Measurements from ENCODE around the gene DOCK2.
"Not testable (repeated sequence)": the region's sequence is repeated elsewhere in the genome, so short reads cannot be mapped to it uniquely, and the experiment has no call there.

The DOCK2 gene

GRCh38 chr5:169814045-169814444, 177.0 kb downstream of the DOCK2 start:
- TF ChIP-seq POLR2A (IDR thresholded peaks at IDR 0.05; ENCODE audit: low read depth, low read length): no peak
- DNase-seq (ENCODE audit: insufficient read length, low spot score) (no peak), FAIRE-seq (no peak)

- DNase-seq (ENCODE audit: insufficient read length, low spot score): no peak
- TF ChIP-seq POLR2A (IDR thresholded peaks at IDR 0.05; ENCODE audit: low read depth, low read length): no peak
Observed at GRCh38 chr5:169814522-169814921, 177.4 kb downstream of the DOCK2 start.

GRCh38 chr5:169817031-169817430, 180.0 kb downstream of the DOCK2 start:
- FAIRE-seq (no peak), DNase-seq (ENCODE audit: insufficient read length, low spot score) (no peak)
- no peak for TF ChIP-seq POLR2A (IDR thresholded peaks at IDR 0.05; ENCODE audit: low read depth, low read length)

More at GRCh38 chr5:169814522-169814921, 177.4 kb downstream of the DOCK2 start:
- no peak for FAIRE-seq

GRCh38 chr5:169826618-169827017, 189.5 kb downstream of the DOCK2 start:
- DNase-seq (ENCODE audit: insufficient read length, low spot score) (no peak), FAIRE-seq (no peak)
- TF ChIP-seq POLR2A (IDR thresholded peaks at IDR 0.05; ENCODE audit: low read depth, low read length): no peak

GRCh38 chr5:169827769-169828168, 190.7 kb downstream of the DOCK2 start:
- no peak for DNase-seq (ENCODE audit: insufficient read length, low spot score)
- FAIRE-seq: no peak
- no peak for TF ChIP-seq POLR2A (IDR thresholded peaks at IDR 0.05; ENCODE audit: low read depth, low read length)

- FAIRE-seq: no peak
- TF ChIP-seq POLR2A (IDR thresholded peaks at IDR 0.05; ENCODE audit: low read depth, low read length): no peak
- DNase-seq (ENCODE audit: insufficient read length, low spot score): no peak
Observed at GRCh38 chr5:169828385-169828784, 191.3 kb downstream of the DOCK2 start.

GRCh38 chr5:169831331-169831730, 194.3 kb downstream of the DOCK2 start:
- DNase-seq (ENCODE audit: insufficient read length, low spot score): no peak
- no peak for TF ChIP-seq POLR2A (IDR thresholded peaks at IDR 0.05; ENCODE audit: low read depth, low read length)
- FAIRE-seq: no peak

- DNase-seq (ENCODE audit: insufficient read length, low spot score): no peak
- no peak for FAIRE-seq
- TF ChIP-seq POLR2A (IDR thresholded peaks at IDR 0.05; ENCODE audit: low read depth, low read length): no peak
Observed at GRCh38 chr5:169832304-169832703, 195.2 kb downstream of the DOCK2 start.

- FAIRE-seq (no peak), DNase-seq (ENCODE audit: insufficient read length, low spot score) (no peak)
- no peak for TF ChIP-seq POLR2A (IDR thresholded peaks at IDR 0.05; ENCODE audit: low read depth, low read length)
Observed at GRCh38 chr5:169832845-169833244, 195.8 kb downstream of the DOCK2 start.

- DNase-seq (ENCODE audit: insufficient read length, low spot score); FAIRE-seq: not testable (repeated sequence)
Observed at GRCh38 chr5:169833681-169834292, 196.7 kb downstream of the DOCK2 start.

GRCh38 chr5:169834540-169834939, 197.5 kb downstream of the DOCK2 start:
- not testable (repeated sequence) for DNase-seq (ENCODE audit: insufficient read length, low spot score); FAIRE-seq

GRCh38 chr5:169836835-169837536, 199.9 kb downstream of the DOCK2 start:
- TF ChIP-seq POLR2A (IDR thresholded peaks at IDR 0.05; ENCODE audit: low read depth, low read length): no peak
- FAIRE-seq: no peak
- DNase-seq (ENCODE audit: insufficient read length, low spot score): no peak

GRCh38 chr5:169837686-169838085, 200.6 kb downstream of the DOCK2 start:
- no peak for FAIRE-seq
- TF ChIP-seq POLR2A (IDR thresholded peaks at IDR 0.05; ENCODE audit: low read depth, low read length): no peak
- no peak for DNase-seq (ENCODE audit: insufficient read length, low spot score)

GRCh38 chr5:169838688-169839087, 201.6 kb downstream of the DOCK2 start:
- no peak for TF ChIP-seq POLR2A (IDR thresholded peaks at IDR 0.05; ENCODE audit: low read depth, low read length)
- no peak for DNase-seq (ENCODE audit: insufficient read length, low spot score)
- no peak for FAIRE-seq

- DNase-seq (ENCODE audit: insufficient read length, low spot score) (no peak), FAIRE-seq (no peak)
- TF ChIP-seq POLR2A (IDR thresholded peaks at IDR 0.05; ENCODE audit: low read depth, low read length): no peak
Observed at GRCh38 chr5:169840405-169840804, 203.3 kb downstream of the DOCK2 start.
